NCI-H82 treated with DMSO at 0.1 percent for 48 hours (cell line): Measurements from ENCODE around the gene CTRB1.

ENCODE experiments used
- DNase-seq: peaks from one replicate; lab custom pipeline; 2025; ENCODE audit not compliant: unreplicated experiment; lab: John Stamatoyannopoulos, UW

The CTRB1 gene

GRCh38 chr16:75225092-75225491 is 6.3 kb downstream of the CTRB1 start:
- no peak for DNase-seq

GRCh38 chr16:75225678-75226515 is 7.1 kb downstream of the CTRB1 start:
- no peak for DNase-seq

- DNase-seq = no peak
These were observed 8.0 kb downstream of the CTRB1 start for GRCh38 chr16:75226550-75227360.

- no peak for DNase-seq
These were observed 8.8 kb downstream of the CTRB1 start for GRCh38 chr16:75227361-75228142.

GRCh38 chr16:75228143-75228976 is 9.6 kb downstream of the CTRB1 start:
- no peak for DNase-seq

- DNase-seq = no peak
These were observed 10.6 kb downstream of the CTRB1 start for GRCh38 chr16:75229172-75230031.

GRCh38 chr16:75230471-75231110 is 11.8 kb downstream of the CTRB1 start:
- DNase-seq = no peak

- no peak for DNase-seq
These were observed 12.8 kb downstream of the CTRB1 start for GRCh38 chr16:75231570-75231969.

GRCh38 chr16:75233611-75233938 is 14.8 kb downstream of the CTRB1 start:
- DNase-seq = no peak

- DNase-seq = no peak
These were observed 16.3 kb downstream of the CTRB1 start for GRCh38 chr16:75234856-75235696.

GRCh38 chr16:75235721-75236193 is 17.0 kb downstream of the CTRB1 start:
- no peak for DNase-seq

GRCh38 chr16:75236232-75236631 is 17.4 kb downstream of the CTRB1 start:
- DNase-seq = no peak

GRCh38 chr16:75236736-75237397 is 18.1 kb downstream of the CTRB1 start:
- no peak for DNase-seq

- DNase-seq = no peak
These were observed 18.8 kb downstream of the CTRB1 start for GRCh38 chr16:75237398-75238131.

- DNase-seq = no peak
These were observed 19.5 kb downstream of the CTRB1 start for GRCh38 chr16:75238132-75238852.

GRCh38 chr16:75238853-75239541 is 20.2 kb downstream of the CTRB1 start:
- DNase-seq = no peak
